Mesenchymal stem cell (in vitro differentiated cells and primary cell): Measurements from ENCODE around the gene LDLRAP1.

Experiments used
- DNase-seq: peaks from one replicate; pipeline ENCODE4 v3.0.0-alpha.2; 2013
- H2AFZ ChIP-seq: one replicate; pipeline ENCODE4 v1.6.1; 2013; ENCODE audit warnings: low read depth, mild to moderate bottlenecking, control low read depth, inconsistent platforms, low read length, moderate library complexity
- H2AK5ac ChIP-seq: 2 replicates; pipeline ENCODE4 v1.6.1; 2013; ENCODE audit warnings: low read length, moderate library complexity, mild to moderate bottlenecking, inconsistent platforms; ENCODE audit not compliant: severe bottlenecking
- H2BK120ac ChIP-seq: one replicate; pipeline ENCODE4 v1.6.1; 2013; ENCODE audit warnings: low read depth, mild to moderate bottlenecking, inconsistent platforms, low read length, moderate library complexity
- H2BK12ac ChIP-seq, 2 experiments: one replicate each; pipeline ENCODE4 v1.6.1; 2013; ENCODE audit warnings: inconsistent platforms in 2 of 2, low read length in 2 of 2, mild to moderate bottlenecking in 2 of 2, moderate library complexity in 2 of 2, control low read depth in 1 of 2
- H2BK15ac ChIP-seq: one replicate; pipeline ENCODE4 v1.6.1; 2013; ENCODE audit warnings: mild to moderate bottlenecking, low read depth, inconsistent platforms; ENCODE audit not compliant: poor library complexity, severe bottlenecking
- H2BK5ac ChIP-seq: 2 replicates; pipeline ENCODE4 v1.6.1; 2013; ENCODE audit warnings: low read depth, mild to moderate bottlenecking, low read length, control low read depth, inconsistent platforms; ENCODE audit not compliant: poor library complexity, severe bottlenecking
- H3K14ac ChIP-seq, 2 experiments: one replicate each; pipeline ENCODE4 v1.6.1; 2013; ENCODE audit warnings: inconsistent platforms in 2 of 2, low read length in 2 of 2, control low read depth in 1 of 2, mild to moderate bottlenecking in 1 of 2, moderate library complexity in 1 of 2
- H3K18ac ChIP-seq, 2 experiments: one replicate each; pipeline ENCODE4 v1.6.1; 2013; ENCODE audit warnings: inconsistent platforms in 2 of 2, low read length in 2 of 2, control low read depth in 1 of 2, low read depth in 1 of 2, mild to moderate bottlenecking in 1 of 2
- H3K23ac ChIP-seq, 2 experiments: one replicate each; pipeline ENCODE4 v1.6.1; 2013; ENCODE audit warnings: inconsistent platforms in 2 of 2, low read length in 2 of 2, mild to moderate bottlenecking in 2 of 2, moderate library complexity in 2 of 2, control low read depth in 1 of 2
- H3K27ac ChIP-seq: 2 replicates; pipeline ENCODE4 v1.5.1; 2013; ENCODE audit warnings: mild to moderate bottlenecking, moderate library complexity, low read length, control low read depth, inconsistent platforms; ENCODE audit not compliant: poor library complexity, severe bottlenecking
- H3K27me3 ChIP-seq, 2 experiments: 2 replicates each; pipeline versions ENCODE4 v1.6.1 to v1.7.0; 2013; ENCODE audit warnings: low read length in 2 of 2, mild to moderate bottlenecking in 2 of 2, moderate library complexity in 2 of 2, control low read depth in 1 of 2, inconsistent platforms in 1 of 2; ENCODE audit not compliant: control insufficient read depth in 1 of 2, insufficient read depth in 1 of 2
- H3K36me3 ChIP-seq, 2 experiments: 2 replicates each; pipeline versions ENCODE4 v1.6.1 to v1.7.0; 2013; ENCODE audit warnings: low read length in 2 of 2, control low read depth in 1 of 2, inconsistent platforms in 1 of 2, low read depth in 1 of 2, mild to moderate bottlenecking in 1 of 2; ENCODE audit not compliant: insufficient read depth in 2 of 2, control insufficient read depth in 1 of 2
- H3K4ac ChIP-seq, 2 experiments: one replicate each; pipeline ENCODE4 v1.6.1; 2013; ENCODE audit warnings: inconsistent platforms in 2 of 2, low read length in 2 of 2, mild to moderate bottlenecking in 2 of 2, moderate library complexity in 2 of 2, control low read depth in 1 of 2, low read depth in 1 of 2
- H3K4me1 ChIP-seq: 2 replicates; pipeline ENCODE4 v1.6.1; 2013; ENCODE audit warnings: low read depth, low read length, control low read depth; ENCODE audit not compliant: control insufficient read depth, insufficient read depth
- H3K4me2 ChIP-seq: 2 replicates; pipeline ENCODE4 v1.6.1; 2013; ENCODE audit warnings: low read length, mild to moderate bottlenecking, inconsistent platforms; ENCODE audit not compliant: poor library complexity, severe bottlenecking
- H3K4me3 ChIP-seq, 2 experiments: 2 replicates each; pipeline versions ENCODE4 v1.5.1 to v1.7.0; 2013; ENCODE audit warnings: low read length in 2 of 2, mild to moderate bottlenecking in 2 of 2, control low read depth in 1 of 2, low read depth in 1 of 2; ENCODE audit not compliant: insufficient read depth in 1 of 2
- H3K79me1 ChIP-seq: replicated peaks from 2 replicates; pipeline ENCODE4 v1.6.1; 2013; ENCODE audit warnings: mild to moderate bottlenecking, control low read depth, low read length, inconsistent platforms; ENCODE audit not compliant: poor library complexity, severe bottlenecking
- H3K9ac ChIP-seq: 2 replicates; pipeline ENCODE4 v1.7.0; 2013; ENCODE audit warnings: mild to moderate bottlenecking, low read length, moderate library complexity
- H3K9me3 ChIP-seq: 2 replicates; pipeline ENCODE4 v1.7.0; 2013; ENCODE audit warnings: mild to moderate bottlenecking, low read length; ENCODE audit not compliant: control insufficient read depth
- H4K8ac ChIP-seq: one replicate; pipeline ENCODE4 v1.6.1; 2013; ENCODE audit warnings: inconsistent platforms, mild to moderate bottlenecking, low read length, moderate library complexity
- H4K91ac ChIP-seq: one replicate; pipeline ENCODE4 v1.6.1; 2013; ENCODE audit warnings: mild to moderate bottlenecking, low read length, inconsistent platforms
- WGBS: methylation state at CpG from one replicate; pipeline ENCODE4 v1.1.7; 2013; ENCODE audit warnings: mixed read lengths; 5-methylcytosine and 5-hydroxymethylcytosine counted together

Gene LDLRAP1

GRCh38 chr1:25568834-25569596 lies 25.6 kb downstream of the LDLRAP1 start:
- WGBS: 48% methylated on average over 21 of the region's 21 CpGs

GRCh38 chr1:25569597-25570396 lies 26.4 kb downstream of the LDLRAP1 start:
- Histone ChIP-seq H3K36me3 (peaks cover under 1 to 2% of the 10 kb centered on the region in 2 experiments), H3K27me3 (peaks cover 3 to 13% of the 10 kb centered on the region in 2 experiments)

More at GRCh38 chr1:25568834-25569596, 25.6 kb downstream of the LDLRAP1 start:
- Histone ChIP-seq H3K23ac (no peak overlapping the region), H2BK15ac (peak overlapping the region; percentile 82), H3K9me3 (no peaks in the 10 kb centered on the region), H4K8ac (peak overlapping the region; percentile 27), H2BK5ac (peak overlapping the region; percentile 74), H2AK5ac (peak overlapping the region; percentile 94), H2BK120ac (no peak overlapping the region), H3K27me3 (peaks cover 1 to 7% of the 10 kb centered on the region in 2 experiments), H3K4me2 (peak overlapping the region; percentile 38), H3K4me3 (peak overlapping the region in 1 of 2 experiments; percentile 57), H4K91ac (peak overlapping the region; percentile 43), H3K9ac (peak overlapping the region; percentile 71), H2AFZ (no peak overlapping the region), H2BK12ac (peak overlapping the region; percentile 29 to 57), H3K14ac (no peak overlapping the region), H3K79me1 (peaks cover 3% of the 10 kb centered on the region), H3K4ac (no peak overlapping the region), H3K27ac (peak overlapping the region; percentile 83), H3K18ac (peak overlapping the region; percentile 34 to 67), H3K4me1 (peaks cover 57% of the 10 kb centered on the region), H3K36me3 (peaks cover 3 to 10% of the 10 kb centered on the region in 2 experiments)
- peak; percentile 93 for DNase-seq

GRCh38 chr1:25570798-25571521 lies 27.6 kb downstream of the LDLRAP1 start:
- Histone ChIP-seq H4K91ac (peak overlapping the region; percentile 9), H3K23ac (no peak overlapping the region), H3K4me2 (no peak overlapping the region), H2BK5ac (no peak overlapping the region), H3K14ac (no peak overlapping the region), H2BK12ac (no peak overlapping the region), H2BK15ac (no peak overlapping the region), H3K18ac (no peak overlapping the region), H2AFZ (no peak overlapping the region), H3K9me3 (no peaks in the 10 kb centered on the region), H3K4ac (no peak overlapping the region), H3K9ac (no peak overlapping the region), H3K4me3 (no peak overlapping the region), H2AK5ac (peak overlapping the region; percentile 15), H3K27me3 (peaks cover 3 to 13% of the 10 kb centered on the region in 2 experiments), H3K36me3 (no peaks in the 10 kb centered on the region), H2BK120ac (no peak overlapping the region), H3K79me1 (no peaks in the 10 kb centered on the region), H4K8ac (no peak overlapping the region), H3K4me1 (peaks cover 49% of the 10 kb centered on the region), H3K27ac (no peak overlapping the region)
- WGBS: 90% methylated on average over 11 of the region's 12 CpGs
- no peak for DNase-seq

More at GRCh38 chr1:25569597-25570396, 26.4 kb downstream of the LDLRAP1 start:
- DNase-seq: no peak
- Histone ChIP-seq H3K4me3 (no peak overlapping the region), H3K4me2 (no peak overlapping the region), H3K9ac (peak overlapping the region; percentile 71), H3K27ac (no peak overlapping the region), H3K9me3 (no peaks in the 10 kb centered on the region), H3K23ac (no peak overlapping the region), H4K8ac (no peak overlapping the region), H2BK120ac (no peak overlapping the region), H3K79me1 (peaks cover 3% of the 10 kb centered on the region), H2BK5ac (no peak overlapping the region), H3K4ac (peak overlapping the region in 1 of 2 experiments; percentile 40), H3K4me1 (peaks cover 58% of the 10 kb centered on the region), H3K18ac (no peak overlapping the region), H2BK12ac (peak overlapping the region; percentile 57 to 75), H3K14ac (peak overlapping the region in 1 of 2 experiments; percentile 5), H2BK15ac (no peak overlapping the region), H4K91ac (no peak overlapping the region), H2AK5ac (peak overlapping the region; percentile 94), H2AFZ (no peak overlapping the region)
- WGBS: 87% methylated on average over 18 of the region's 18 CpGs
